Measurements from ENCODE around the gene PLXNA1. TPM values are rescaled to one million over a fixed set of nuclear protein-coding genes. Genes with fewer than 3 reads are reported as not detected.

Gene PLXNA1
- total and polyA plus RNA-seq, 2 of the 8 experiments (the other 6 are each of a cell fraction or from before 2014, with no cell fraction given): 47.5 to 54.9 TPM

GRCh38 chr3:126944089-126944965, 38.6 kb upstream of the PLXNA1 start:
- no peak overlapping the region for H2AFZ ChIP-seq (ENCODE audit: low read length)
- no peak overlapping the region for H4K91ac ChIP-seq (replicated peaks; ENCODE audit: insufficient read length, low read length)
- no peak for DNase-seq (ENCODE audit: low read depth in 1 of 2, low spot score in 2 of 2)
- H2BK5ac ChIP-seq (ENCODE audit: low read depth, low read length): no peak overlapping the region
- TF ChIP-seq HDAC2 (IDR thresholded peaks at IDR 0.05; ENCODE audit: borderline replicate concordance in 1 of 2, low read depth in 2 of 2, low read length in 2 of 2) (no peak), CTCF (IDR thresholded peaks at IDR 0.05; ENCODE audit: control extremely low read depth in 1 of 3, insufficient read depth in 1 of 3, low read depth in 1 of 3, low read length in 3 of 3) (no peak), ATF2 (IDR thresholded peaks at IDR 0.05; ENCODE audit: low read length) (no peak), EZH2 (IDR thresholded peaks at IDR 0.05; ENCODE audit: low read depth, low read length, severe bottlenecking) (no peak), ZNF274 (IDR thresholded peaks at IDR 0.05; ENCODE audit: borderline replicate concordance, extremely low read depth, low read length) (no peak)
- no peak overlapping the region for H3K23ac ChIP-seq (ENCODE audit: insufficient read length)
- H3K9ac ChIP-seq (replicated peaks in 1 of 4; ENCODE audit: extremely low read depth in 1 of 4, low read depth in 3 of 4, low read length in 3 of 4): no peak overlapping the region
- H3K4me3 ChIP-seq (ENCODE audit: extremely low read depth in 1 of 4, insufficient read depth in 2 of 4, low read depth in 3 of 4, low read length in 4 of 4): no peak overlapping the region
- H2AK5ac ChIP-seq (ENCODE audit: low read depth, low read length): no peak overlapping the region
- no peak overlapping the region for H2BK20ac ChIP-seq (ENCODE audit: low read length)
- WGBS, 2 experiments (ENCODE audit: extremely low coverage in 1 of 2, insufficient coverage in 1 of 2, insufficient read length in 1 of 2, insufficient replicate concordance in 2 of 2, low coverage in 1 of 2, low lambda C conversion rate in 2 of 2, missing lambda C conversion rate in 1 of 2): 91% methylated on average over 12 of the region's 12 CpGs; no CpG with 5 or more reads in 1 of the 2 experiments
- no peak overlapping the region for H2BK12ac ChIP-seq (ENCODE audit: low read depth, low read length)
- H3K4me2 ChIP-seq (ENCODE audit: insufficient read depth in 1 of 2, low read depth in 2 of 2, low read length in 2 of 2): no peak overlapping the region
- no peak overlapping the region for H4K8ac ChIP-seq (ENCODE audit: extremely low read depth, insufficient read depth, low read length)
- no peaks in the 10 kb centered on the region for H3K27me3 ChIP-seq (replicated peaks in 1 of 4; ENCODE audit: control insufficient read depth in 3 of 4, extremely low read depth in 1 of 4, insufficient read depth in 3 of 4, low read length in 3 of 4)
- no peak overlapping the region for H2BK15ac ChIP-seq (ENCODE audit: low read length)
- no peak overlapping the region for H3K14ac ChIP-seq (ENCODE audit: insufficient read length)
- no peak overlapping the region for H3K27ac ChIP-seq (ENCODE audit: low read depth, low read length)
- no peak for FAIRE-seq
- H4K5ac ChIP-seq (ENCODE audit: insufficient read length, low read depth, low read length): no peak overlapping the region
- H3K4me1 ChIP-seq (replicated peaks in 1 of 4; ENCODE audit: control insufficient read depth in 3 of 4, insufficient read depth in 4 of 4, low read length in 3 of 4): no peaks in the 10 kb centered on the region
- H2BK120ac ChIP-seq (replicated peaks; ENCODE audit: low read depth, low read length): no peak overlapping the region
- H3K9me3 ChIP-seq (ENCODE audit: insufficient read depth in 2 of 2, low read depth in 1 of 2, low read length in 1 of 2): no peaks in the 10 kb centered on the region
- no peaks in the 10 kb centered on the region for H3K23me2 ChIP-seq (ENCODE audit: low read depth, low read length)
- no peaks in the 10 kb centered on the region for H3K79me2 ChIP-seq (ENCODE audit: control insufficient read depth in 1 of 2, insufficient read depth in 2 of 2, low read length in 2 of 2)
- no peak overlapping the region for H3K56ac ChIP-seq (replicated peaks; ENCODE audit: insufficient read length, low read depth, low read length)
- POLR2A ChIA-PET (ENCODE audit: partially characterized antibody): no interaction called here
- H3K4ac ChIP-seq (replicated peaks; ENCODE audit: insufficient read length, low read depth, low read length): no peak overlapping the region
- H4K20me1 ChIP-seq (replicated peaks in 1 of 2; ENCODE audit: control insufficient read depth in 1 of 2, insufficient read depth in 2 of 2, low read length in 2 of 2): peaks cover 0 to 2% of the 10 kb centered on the region in 2 experiments
- CTCF ChIA-PET (ENCODE audit: partially characterized antibody): interaction anchor here (0.7 to 5.0 kb wide), 13 partner anchors 15 to 1785 kb away, joined by 3 to 23 read pairs (median 3); no protein-coding TSS in a partner anchor
- no peaks in the 10 kb centered on the region for H3K36me3 ChIP-seq (ENCODE audit: control insufficient read depth in 2 of 4, insufficient read depth in 4 of 4, low read length in 3 of 4)
- H3K79me1 ChIP-seq (ENCODE audit: low read depth, low read length): no peaks in the 10 kb centered on the region
- no peak overlapping the region for H3K18ac ChIP-seq (ENCODE audit: extremely low read depth, low read length)

All from H1 (cell line).